Left renal cortex interstitium (tissue), 4 donors: ENCODE data around the gene TFDP1. TPM values are rescaled to one million over a fixed set of nuclear protein-coding genes. Genes with fewer than 3 reads are reported as not detected.
A peak's percentile ranks its signal among the peaks of the same experiment; 100 is the strongest.

ENCODE experiments used
- DNase-seq, 4 donors: peaks; one replicate each; pipeline ENCODE4 v3.0.0-alpha.2; 2013; ENCODE audit warnings: low read depth in 4 of 4, low spot score in 2 of 4, missing footprints in 1 of 4
- polyA plus RNA-seq, 4 donors: library from polyadenylated mRNA; unstranded; fragments of 120-200 nt; gene quantifications; one replicate each; pipeline ENCODE4 v1.2.1, GENCODE V29; 2013; ENCODE audit not compliant: insufficient read length in 4 of 4

TFDP1 gene
- polyA plus RNA-seq, 4 donors: 83.3 to 93.0 (median 88.2) TPM

- no peak for DNase-seq
Observed at GRCh38 chr13:113644800-113645199, 60.2 kb downstream of the TFDP1 start.

GRCh38 chr13:113645329-113645728, 60.8 kb downstream of the TFDP1 start:
- DNase-seq: no peak

GRCh38 chr13:113646376-113646775, 61.8 kb downstream of the TFDP1 start:
- no peak for DNase-seq

- no peak for DNase-seq
Observed at GRCh38 chr13:113646921-113647340, 62.4 kb downstream of the TFDP1 start.

- no peak for DNase-seq
Observed at GRCh38 chr13:113647351-113648215, 63.0 kb downstream of the TFDP1 start.

GRCh38 chr13:113648216-113648610, 63.7 kb downstream of the TFDP1 start:
- no peak for DNase-seq

- no peak for DNase-seq
Observed at GRCh38 chr13:113649212-113649611, 64.7 kb downstream of the TFDP1 start.

GRCh38 chr13:113650275-113650674, 65.7 kb downstream of the TFDP1 start:
- no peak for DNase-seq

GRCh38 chr13:113650731-113651148, 66.2 kb downstream of the TFDP1 start:
- no peak for DNase-seq

- DNase-seq: no peak
Observed at GRCh38 chr13:113651511-113652403, 67.2 kb downstream of the TFDP1 start.

- DNase-seq: no peak
Observed at GRCh38 chr13:113652404-113653263, 68.1 kb downstream of the TFDP1 start.

- no peak for DNase-seq
Observed at GRCh38 chr13:113653264-113654174, 69.0 kb downstream of the TFDP1 start.

- DNase-seq: no peak
Observed at GRCh38 chr13:113654175-113654560, 69.6 kb downstream of the TFDP1 start.

GRCh38 chr13:113654591-113655345, 70.2 kb downstream of the TFDP1 start:
- DNase-seq: no peak

- DNase-seq: peak in 1 of 4 donors; percentile 19
Observed at GRCh38 chr13:113655346-113656002, 70.9 kb downstream of the TFDP1 start.

- DNase-seq: no peak
Observed at GRCh38 chr13:113656003-113656588, 71.5 kb downstream of the TFDP1 start.

- DNase-seq: no peak
Observed at GRCh38 chr13:113656831-113657671, 72.5 kb downstream of the TFDP1 start.
